Stomach (tissue), 19 donors: Measurements from ENCODE around the gene TMEM91. TPM values are rescaled to one million over a fixed set of nuclear protein-coding genes. Genes with fewer than 3 reads are reported as not detected.
A peak's percentile ranks its signal among the peaks of the same experiment; 100 is the strongest.

Experiments
- DNase-seq, 2 donors: peaks; one replicate each; pipeline versions ENCODE4 v3.0.0 to v3.0.0-alpha.2; 2013 to 2019
- H3K27ac ChIP-seq, 5 donors: fragments of 200-600 bp in 4 of 5; sonication (generic) in 4 of 5; one replicate each; pipeline ENCODE4 v1.5.1; 2013 to 2019; ENCODE audit warnings: mild to moderate bottlenecking in 1 of 5, moderate library complexity in 1 of 5
- H3K27me3 ChIP-seq, 3 donors: fragments of 200-600 bp; sonication (generic); one replicate each; pipeline ENCODE4 v1.5.1; 2017 to 2019; ENCODE audit warnings: mixed run types in 1 of 3
- H3K36me3 ChIP-seq, 4 donors: fragments of 200-600 bp; sonication (generic); 1 replicate in 3 of 4; 2 replicates in 1 of 4; pipeline ENCODE4 v1.5.1; 2016 to 2019
- H3K4me1 ChIP-seq, 4 donors: fragments of 200-600 bp; sonication (generic); one replicate each; pipeline ENCODE4 v1.5.1; 2016 to 2019
- H3K4me3 ChIP-seq, 4 donors: fragments of 200-600 bp; sonication (generic) in 3 of 4; one replicate each; pipeline ENCODE4 v1.5.1; 2016 to 2019; ENCODE audit warnings: mild to moderate bottlenecking in 1 of 4
- H3K9me3 ChIP-seq, 4 donors: fragments of 200-600 bp; sonication (generic); one replicate each; pipeline ENCODE4 v1.5.1; 2016 to 2019
- CTCF ChIP-seq, 7 experiments: fragments of 450-650 bp in 4 of 7; fragments of 200-600 bp in 3 of 7; sonication (generic) in 3 of 7; IDR thresholded peaks; one replicate each; pipeline ENCODE4 v1.5.1; 2016 to 2019; ENCODE audit warnings: antibody characterized with exemption in 7 of 7, control low read depth in 2 of 7, mild to moderate bottlenecking in 1 of 7
- EP300 ChIP-seq: sonication (generic); formaldehyde crosslinking; IDR thresholded peaks from one replicate; pipeline ENCODE4 v1.6.1; 2017; ENCODE audit warnings: antibody characterized with exemption
- POLR2A ChIP-seq, 4 donors: fragments of 450-650 bp; IDR thresholded peaks; one replicate each; pipeline ENCODE4 v1.6.1; 2016; ENCODE audit warnings: antibody characterized with exemption in 4 of 4, control low read depth in 2 of 4, mild to moderate bottlenecking in 1 of 4, moderate library complexity in 1 of 4
- POLR2AphosphoS5 ChIP-seq, 3 donors: sonication (generic); formaldehyde crosslinking; IDR thresholded peaks; one replicate each; pipeline ENCODE4 v1.6.1; 2016; ENCODE audit warnings: antibody characterized with exemption in 3 of 3
- WGBS, 5 donors: extraction: QIAGEN DNeasy Blood & Tissue Kit in 3 of 5; methylation state at CpG; one replicate each; pipeline versions ENCODE4 v1.1.5 to v1.1.7; 2013 to 2018; 5-methylcytosine and 5-hydroxymethylcytosine counted together
- intact Hi-C: fragments of 100-400 bp; cut with DNase I; formaldehyde crosslinking; loops from one replicate; pipeline ENCODE4 v1.15.1; 2023; ENCODE audit warnings: low total_unique reads
- long read RNA-seq, 10 donors: transcript quantifications; one replicate each; lab custom pipeline, GENCODE V29; 2026
- polyA plus RNA-seq, 3 donors: library from polyadenylated mRNA; stranded (reverse); fragments of 200-250 nt; gene quantifications; one replicate each; pipeline ENCODE4 v1.2.3, GENCODE V29; 2013
- total RNA-seq, 5 donors: library from RNA; depleted of rRNA; stranded (reverse); fragments of >200 nt; gene quantifications; one replicate each; pipeline versions ENCODE4 v1.1.0 to v1.2.3, GENCODE V29; 2014 to 2016
- donor health status: healthy with polysubstance abuse.
- donor health status: Bipolar disorder and iron deficiency.
- donor health status: healthy.

The TMEM91 gene
- 10 to 100 TPM in 2 of 5 donors, 1 to 10 TPM in 3; 2.3 to 76.3 (median 8.2) TPM for total RNA-seq
- 10 to 100 TPM; 14.8 to 33.9 (median 22.4) TPM for polyA plus RNA-seq
- long read RNA-seq, donor 1, partial matches to known transcripts = 0 of 2 reads
- long read RNA-seq, donor 1, other reads (novel, unspliced or antisense) = 0 of 2 reads
- long read RNA-seq, donor 2, partial matches to known transcripts = 0 of 1 reads
- long read RNA-seq, donor 2, other reads (novel, unspliced or antisense) = 0 of 1 reads
- long read RNA-seq, donor 3 = 0 reads
- long read RNA-seq, donor 4 = 0 reads
- long read RNA-seq, donor 5, partial matches to known transcripts = 0 of 2 reads
- long read RNA-seq, donor 5, other reads (novel, unspliced or antisense) = 0 of 2 reads
- long read RNA-seq, donor 6, partial matches to known transcripts = 7 of 42 reads
- long read RNA-seq, donor 6, other reads (novel, unspliced or antisense) = 30 of 42 reads
- long read RNA-seq, donor 7, partial matches to known transcripts = 0 of 7 reads
- long read RNA-seq, donor 7, other reads (novel, unspliced or antisense) = 0 of 7 reads
- long read RNA-seq, donor 8, partial matches to known transcripts = 0 of 1 reads
- long read RNA-seq, donor 8, other reads (novel, unspliced or antisense) = 0 of 1 reads
- long read RNA-seq, donor 9 = 0 reads
- long read RNA-seq, donor 10, partial matches to known transcripts = 0 of 1 reads
- long read RNA-seq, donor 10, other reads (novel, unspliced or antisense) = 0 of 1 reads

- WGBS, 5 donors = 1 to 16% (median 5%) methylated on average over 29 to 47 of the region's 47 CpGs
- TF ChIP-seq POLR2A (IDR thresholded peaks at IDR 0.05) = no peak
- TF ChIP-seq CTCF (IDR thresholded peaks at IDR 0.05) = no peak
- no peak for TF ChIP-seq POLR2AphosphoS5 (IDR thresholded peaks at IDR 0.05)
- TF ChIP-seq EP300 = no peak
- intact Hi-C loops = no loop called here
These were observed at the start of gene TMEM91 for GRCh38 chr19:41376241-41376997. TMEM91 (plus strand) TSS chr19:41376533; CDS start chr19:41378310, 1,777 bp downstream.

GRCh38 chr19:41327076-41327575 lies 49.2 kb upstream of the TMEM91 start:
- Histone ChIP-seq H3K4me3 (peak overlapping the region; percentile 29 to 44 (median 34)), H3K27me3 (no peaks in the 10 kb centered on the region), H3K4me1 (peaks cover 72 to 95% (median 79%) of the 10 kb centered on the region in 4 donors), H3K36me3 (peaks cover 17 to 47% (median 40%) of the 10 kb centered on the region in 4 donors), H3K27ac (peak overlapping the region; percentile 47 to 91 (median 87)), H3K9me3 (no peaks in the 10 kb centered on the region)
- 14 to 39% (median 23%) methylated on average over 11 to 13 of the region's 13 CpGs for WGBS, 5 donors
- TF ChIP-seq CTCF (IDR thresholded peaks at IDR 0.05) (no peak), EP300 (no peak), POLR2AphosphoS5 (IDR thresholded peaks at IDR 0.05) (no peak), POLR2A (IDR thresholded peaks at IDR 0.05) (no peak)
- intact Hi-C loops = no loop called here
- DNase-seq = no peak

More at GRCh38 chr19:41376241-41376997, at the start of gene TMEM91:
- Histone ChIP-seq H3K36me3 (peaks cover 0 to 4% (median under 1%) of the 10 kb centered on the region in 4 donors), H3K27ac (peak within 1 kb of the TSS; percentile 45 to 82 (median 68)), H3K27me3 (no peaks in the 10 kb centered on the region), H3K9me3 (no peaks in the 10 kb centered on the region), H3K4me3 (peak within 1 kb of the TSS; percentile 59 to 65 (median 60)), H3K4me1 (peaks cover 18 to 51% (median 35%) of the 10 kb centered on the region in 4 donors)
- DNase-seq = peak; percentile 34 to 71

GRCh38 chr19:41327576-41328156 lies 48.7 kb upstream of the TMEM91 start:
- TF ChIP-seq CTCF (IDR thresholded peaks at IDR 0.05) = no peak
- peak in 2 of 3 donors; percentile 64 to 65 for TF ChIP-seq POLR2AphosphoS5 (IDR thresholded peaks at IDR 0.05)
- no peaks in the 10 kb centered on the region for H3K27me3 ChIP-seq
- no peaks in the 10 kb centered on the region for H3K9me3 ChIP-seq
- peak overlapping the region; percentile 47 to 91 (median 87) for H3K27ac ChIP-seq
- DNase-seq = peak; percentile 87 to 92
- intact Hi-C loops = no loop called here
- H3K36me3 ChIP-seq = peaks cover 13 to 47% (median 40%) of the 10 kb centered on the region in 4 donors
- peak overlapping the region; percentile 29 to 44 (median 34) for H3K4me3 ChIP-seq
- 11 to 27% (median 14%) methylated on average over 12 to 33 of the region's 33 CpGs for WGBS, 5 donors
- peaks cover 66 to 94% (median 74%) of the 10 kb centered on the region in 4 donors for H3K4me1 ChIP-seq
